Endometrial microvascular endothelial cells (primary cell): ENCODE measurements around the gene TSHZ1. TPM values are rescaled to one million over a fixed set of nuclear protein-coding genes. Genes with fewer than 3 reads are reported as not detected.

Source experiments
- in situ Hi-C: cut with HindIII; loops from 2 replicates; pipeline ENCODE4 v1.10.0; 2017; ENCODE audit warnings: low sequenced_read_pairs, low pct_unique_long_range_greater_than_20kb; ENCODE audit errors: inconsistent ontology term
- total RNA-seq: library from RNA; depleted of rRNA; stranded (reverse); fragments of >200 nt; gene quantifications from one replicate; pipeline ENCODE4 v1.2.3, GENCODE V29; 2015; ENCODE audit errors: inconsistent ontology term

TSHZ1 gene
- total RNA-seq, 1 donor from 2014 or later, result 11.0 TPM

- in situ Hi-C loops, result no loop called here
Measured at GRCh38 chr18:75204732-75205513, 5.7 kb upstream of the TSHZ1 start.

GRCh38 chr18:75205514-75206132 is 5.0 kb upstream of the TSHZ1 start:
- in situ Hi-C loops, result no loop called here

GRCh38 chr18:75206452-75207309 is 3.9 kb upstream of the TSHZ1 start:
- in situ Hi-C loops, result no loop called here

- in situ Hi-C loops, result no loop called here
Measured at GRCh38 chr18:75207310-75208154, 3.1 kb upstream of the TSHZ1 start.

GRCh38 chr18:75208155-75208835 is 2.3 kb upstream of the TSHZ1 start:
- in situ Hi-C loops, result no loop called here

- in situ Hi-C loops, result no loop called here
Measured at GRCh38 chr18:75208836-75209128, 1.8 kb upstream of the TSHZ1 start.

GRCh38 chr18:75209129-75209950 is 1.3 kb upstream of the TSHZ1 start, which contains the start of gene PTGR3:
Gene PTGR3, minus strand, starts transcription at chr18:75209139. Its CDS starts 81 bp downstream, at chr18:75209058.
- in situ Hi-C loops, result no loop called here

GRCh38 chr18:75209951-75210258 is 692 bp upstream of the TSHZ1 start:
- in situ Hi-C loops, result no loop called here

- in situ Hi-C loops, result no loop called here
Measured at GRCh38 chr18:75211002-75211621, 515 bp downstream of the TSHZ1 start.

- in situ Hi-C loops, result no loop called here
Measured at GRCh38 chr18:75211626-75211952, 992 bp downstream of the TSHZ1 start.

GRCh38 chr18:75211953-75212750 is 1.6 kb downstream of the TSHZ1 start:
- in situ Hi-C loops, result no loop called here

- in situ Hi-C loops, result no loop called here
Measured at GRCh38 chr18:75212751-75213090, 2.1 kb downstream of the TSHZ1 start.

- in situ Hi-C loops, result no loop called here
Measured at GRCh38 chr18:75213611-75214331, 3.2 kb downstream of the TSHZ1 start.

- in situ Hi-C loops, result no loop called here
Measured at GRCh38 chr18:75214332-75214690, 3.7 kb downstream of the TSHZ1 start.

- in situ Hi-C loops, result no loop called here
Measured at GRCh38 chr18:75214766-75215510, 4.3 kb downstream of the TSHZ1 start.

GRCh38 chr18:75215663-75216062 is 5.1 kb downstream of the TSHZ1 start:
- in situ Hi-C loops, result no loop called here
